Measurements from ENCODE around the gene LARGE1. TPM values are rescaled to one million over a fixed set of nuclear protein-coding genes. Genes with fewer than 3 reads are reported as not detected.

Gene LARGE1
- total and polyA plus RNA-seq, 9 of the 15 experiments (the other 6 are each of a cell fraction or from before 2014, with no cell fraction given) = 0.01 to 0.66 (median 0.14) TPM; not detected in 2

GRCh38 chr22:33707581-33707980 lies 212.7 kb downstream of the LARGE1 start:
- in situ Hi-C loops (cut with MboI) (no loop called here), intact Hi-C loops (cut with micrococcal nuclease) (no loop called here)
- BruUV-seq (replicated peaks) = no TSS peak
- H3K27ac ChIP-seq (ENCODE audit: extremely low read depth, low read depth, low read length) = no peak overlapping the region
- no peaks in the 10 kb centered on the region for H3K36me3 ChIP-seq (ENCODE audit: control insufficient read depth, insufficient read depth, low read length)
- H2AFZ ChIP-seq (ENCODE audit: low read depth, low read length) = no peak overlapping the region
- no peaks in the 10 kb centered on the region for H3K4me1 ChIP-seq (replicated peaks in 1 of 2; ENCODE audit: control insufficient read depth in 2 of 2, insufficient read depth in 2 of 2, low read length in 2 of 2)
- DNase-seq (ENCODE audit: extremely low read depth in 1 of 4, low spot score in 3 of 4) = no peak
- no peaks in the 10 kb centered on the region for H4K20me1 ChIP-seq (replicated peaks; ENCODE audit: control insufficient read depth, insufficient read depth, low read length)
- H3K9me1 ChIP-seq (ENCODE audit: control insufficient read depth, insufficient read depth, low read length) = no peaks in the 10 kb centered on the region
- no peaks in the 10 kb centered on the region for H3K9me3 ChIP-seq (replicated peaks; ENCODE audit: control insufficient read depth, insufficient read depth, low read depth, low read length)
- no peak overlapping the region for H3K9ac ChIP-seq (ENCODE audit: insufficient read depth in 1 of 2, low read depth in 2 of 2, low read length in 2 of 2)
- no peak overlapping the region for H3K4me3 ChIP-seq
- ChIA-PET POLR2A (no interaction called here), CTCF (ENCODE audit: low intra/inter-chr PET ratio) (no interaction called here)
- 0% methylated on average over 3 of the region's 3 CpGs for WGBS (ENCODE audit: insufficient coverage, low coverage, missing lambda C conversion rate)
- H3K27me3 ChIP-seq (ENCODE audit: control insufficient read depth in 2 of 2, insufficient read depth in 2 of 2, low read length in 2 of 2) = no peaks in the 10 kb centered on the region
- no peak for ATAC-seq
- H3K79me2 ChIP-seq (ENCODE audit: control insufficient read depth, insufficient read depth, low read length) = no peaks in the 10 kb centered on the region
- H3K4me2 ChIP-seq (ENCODE audit: insufficient read depth, low read length) = no peak overlapping the region
- no peak for FAIRE-seq
- TF ChIP-seq NR4A1 (CRISPR knock-in tag; IDR thresholded peaks at IDR 0.05) = no peak
- TF ChIP-seq NR4A1 (tag; IDR thresholded peaks at IDR 0.05) = no peak
- TF ChIP-seq ZZZ3 (IDR thresholded peaks at IDR 0.05) = no peak
- TF ChIP-seq MGA (IDR thresholded peaks at IDR 0.05) = no peak
- TF ChIP-seq CEBPG (CRISPR knock-in tag; IDR thresholded peaks at IDR 0.05) = no peak
- TF ChIP-seq CEBPG (tag; conservative IDR thresholded peaks at IDR 0.05 in 1 of 2, IDR thresholded peaks at IDR 0.05 in 1 of 2) = no peak
- TF ChIP-seq JUN (IDR thresholded peaks at IDR 0.05; ENCODE audit: borderline replicate concordance, low read depth, low read length) = no peak
- TF ChIP-seq JUN (CRISPR knock-in tag; IDR thresholded peaks at IDR 0.05; ENCODE audit: borderline replicate concordance) = no peak
- no peak for TF ChIP-seq ATF3 (IDR thresholded peaks at IDR 0.05)
- no peak for TF ChIP-seq ATF3 (CRISPR knock-in tag; conservative IDR thresholded peaks at IDR 0.05)
- TF ChIP-seq SMAD3 (CRISPR knock-in tag; conservative IDR thresholded peaks at IDR 0.05) = no peak

Data from K562 (cell line).